GM12801 (cell line): ENCODE measurements around the gene LMX1B.

Experiments
- TF ChIP-seq, protein P1 (sequence below): IDR thresholded peaks from one replicate; pipeline ENCODE4 v1.5.1; 2011; ENCODE audit warnings: control low read depth; ENCODE audit not compliant: insufficient read length; ENCODE audit errors: extremely low read depth

LMX1B gene

GRCh38 chr9:126661122-126661520 is 47.4 kb downstream of the LMX1B start:
- TF ChIP-seq, protein P1, sequence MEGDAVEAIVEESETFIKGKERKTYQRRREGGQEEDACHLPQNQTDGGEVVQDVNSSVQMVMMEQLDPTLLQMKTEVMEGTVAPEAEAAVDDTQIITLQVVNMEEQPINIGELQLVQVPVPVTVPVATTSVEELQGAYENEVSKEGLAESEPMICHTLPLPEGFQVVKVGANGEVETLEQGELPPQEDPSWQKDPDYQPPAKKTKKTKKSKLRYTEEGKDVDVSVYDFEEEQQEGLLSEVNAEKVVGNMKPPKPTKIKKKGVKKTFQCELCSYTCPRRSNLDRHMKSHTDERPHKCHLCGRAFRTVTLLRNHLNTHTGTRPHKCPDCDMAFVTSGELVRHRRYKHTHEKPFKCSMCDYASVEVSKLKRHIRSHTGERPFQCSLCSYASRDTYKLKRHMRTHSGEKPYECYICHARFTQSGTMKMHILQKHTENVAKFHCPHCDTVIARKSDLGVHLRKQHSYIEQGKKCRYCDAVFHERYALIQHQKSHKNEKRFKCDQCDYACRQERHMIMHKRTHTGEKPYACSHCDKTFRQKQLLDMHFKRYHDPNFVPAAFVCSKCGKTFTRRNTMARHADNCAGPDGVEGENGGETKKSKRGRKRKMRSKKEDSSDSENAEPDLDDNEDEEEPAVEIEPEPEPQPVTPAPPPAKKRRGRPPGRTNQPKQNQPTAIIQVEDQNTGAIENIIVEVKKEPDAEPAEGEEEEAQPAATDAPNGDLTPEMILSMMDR, result no peak

DNA sequence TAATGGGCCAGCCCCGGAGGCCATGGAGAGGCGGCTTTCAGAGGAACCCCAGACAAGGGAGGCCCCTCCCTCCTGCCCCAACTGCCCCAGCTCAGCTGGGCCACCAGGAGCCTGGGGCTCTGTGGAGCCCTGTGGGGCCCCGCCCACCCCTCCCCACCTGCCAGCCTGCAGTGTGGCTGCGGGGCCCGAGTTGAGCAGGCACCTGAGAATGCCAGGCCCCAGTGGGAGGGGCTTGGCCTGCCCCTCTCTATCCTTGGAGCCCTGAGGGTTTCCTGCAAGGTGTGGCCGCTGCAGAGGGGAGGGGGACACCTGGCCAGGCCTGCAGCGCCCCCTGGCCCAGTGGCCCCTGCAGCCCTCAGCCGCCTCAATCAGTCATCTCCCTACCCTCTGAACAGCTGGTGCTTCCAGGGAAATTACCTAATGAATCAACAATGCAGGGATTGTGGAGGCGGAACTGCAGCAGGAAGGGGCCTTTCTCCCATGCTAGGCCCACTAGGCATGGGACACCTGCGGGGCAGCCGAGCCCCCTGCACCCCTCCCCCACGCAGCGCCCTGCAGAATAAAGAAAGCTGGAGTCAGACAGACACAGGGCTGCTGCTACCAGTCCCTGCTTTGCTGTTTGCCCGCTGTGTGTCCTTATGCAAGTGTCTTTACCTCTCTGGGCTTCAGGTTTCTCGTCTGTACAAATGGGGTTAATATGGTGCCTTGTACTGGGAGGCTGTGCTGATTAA is 48.0 kb downstream of the LMX1B start:
- TF ChIP-seq, protein P1, result no peak

DNA sequence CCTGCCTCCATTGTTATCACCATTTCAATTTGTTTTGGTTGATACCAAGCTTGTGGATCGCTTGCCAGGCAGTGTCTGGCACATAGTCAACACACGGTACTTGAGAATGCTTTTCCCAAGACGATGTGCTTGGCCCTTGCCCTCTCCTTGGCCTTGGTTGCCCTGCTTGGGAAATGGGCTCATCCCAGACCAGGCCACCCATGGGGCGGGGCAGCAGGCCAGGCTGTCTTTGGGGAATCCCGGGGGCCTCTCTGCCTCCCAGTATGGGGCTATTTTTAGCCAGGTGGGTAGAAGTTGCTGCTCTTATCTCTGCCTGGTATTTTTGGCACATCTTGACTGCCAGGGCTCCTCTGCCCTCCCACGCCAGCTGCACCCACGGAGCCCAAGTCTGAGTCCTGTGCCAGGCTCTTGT is 49.9 kb downstream of the LMX1B start:
- TF ChIP-seq, protein P1, result no peak

- TF ChIP-seq, protein P1, result no peak
These were observed 51.3 kb downstream of the LMX1B start for GRCh38 chr9:126664900-126665643.

DNA sequence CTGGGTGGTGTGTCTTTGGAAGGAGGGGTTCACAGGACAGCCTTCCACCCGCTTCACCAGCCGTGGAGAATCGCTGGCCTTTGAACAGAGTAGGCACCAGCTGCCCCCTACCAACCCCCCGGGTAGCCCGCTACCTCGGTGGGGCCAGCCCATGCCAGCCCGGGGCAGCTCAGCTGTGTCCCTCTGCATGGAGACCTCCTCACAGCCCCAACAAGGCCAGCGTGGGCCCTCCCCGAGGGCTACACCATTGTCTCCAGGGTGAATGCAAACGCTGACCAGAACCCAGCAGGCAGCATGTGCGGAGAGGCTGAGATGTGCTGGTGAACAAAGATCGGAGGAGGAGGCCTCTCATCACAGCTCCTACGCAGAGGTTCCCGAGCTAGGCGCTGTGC is 51.9 kb downstream of the LMX1B start:
- TF ChIP-seq, protein P1, result no peak

DNA sequence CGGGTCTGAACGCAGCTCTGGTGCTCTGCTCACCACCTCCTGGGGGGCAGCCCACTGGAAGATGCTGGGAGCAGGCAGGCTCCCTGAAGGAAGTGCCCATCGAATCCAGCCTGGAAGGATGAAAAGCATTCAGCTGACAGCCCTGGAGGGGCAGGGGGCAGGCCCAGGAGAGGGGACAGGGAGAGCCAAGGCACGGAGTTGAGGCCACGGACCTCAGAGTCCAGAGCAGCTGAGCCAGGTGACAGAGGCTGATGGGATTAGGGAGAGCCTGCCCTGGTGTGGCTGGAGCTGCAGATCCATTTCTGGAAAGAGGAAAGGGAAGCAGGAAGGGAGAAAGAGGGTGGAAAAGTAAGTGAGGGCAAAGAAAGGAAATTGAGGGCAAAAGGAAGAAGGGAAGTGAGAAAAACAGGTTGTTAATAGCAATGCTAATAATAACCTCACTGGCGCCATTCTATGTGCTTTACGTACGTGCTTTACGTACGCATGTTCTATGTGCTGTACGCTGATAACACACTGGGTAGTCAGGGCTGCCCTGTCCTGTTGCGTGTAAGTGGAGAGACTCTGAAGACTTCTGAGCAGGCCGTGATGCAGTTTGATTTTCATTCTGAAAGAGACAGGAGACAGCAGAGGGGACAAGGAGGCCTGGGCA is 52.6 kb downstream of the LMX1B start:
- TF ChIP-seq, protein P1, result no peak
